ENCODE measurements around the gene BACH2. TPM values are rescaled to one million over a fixed set of nuclear protein-coding genes. Genes with fewer than 3 reads are reported as not detected.

The BACH2 gene
- total RNA-seq, 1 experiment from 2014 or later, result 3.3 TPM

- H3K9me3 ChIP-seq (ENCODE audit: control insufficient read depth in 1 of 2, insufficient read depth in 1 of 2, low read depth in 1 of 2, low read length in 2 of 2), result no peaks in the 10 kb centered on the region
- DNase-seq (ENCODE audit: low read depth, low spot score) (no peak), ATAC-seq (no peak)
- H2AFZ ChIP-seq (ENCODE audit: low read depth, low read length, poor library complexity, severe bottlenecking), result no peak overlapping the region
- no peak overlapping the region for H3K4me3 ChIP-seq (replicated peaks in 1 of 2; ENCODE audit: low read depth in 1 of 2, low read length in 2 of 2)
- BruUV-seq (replicated peaks), result no TSS peak
- no peaks in the 10 kb centered on the region for H3K27me3 ChIP-seq (ENCODE audit: insufficient read depth, low read length)
- ChIA-PET CTCF (no interaction called here), POLR2A (no interaction called here), RAD21 (ENCODE audit: low non-redundant PET in 1 of 2, low total read pairs in 2 of 2, uncharacterized antibody in 2 of 2, unreplicated experiment in 2 of 2) (no interaction called here)
- no peak for TF ChIP-seq RAD21 (IDR thresholded peaks at IDR 0.05; ENCODE audit: low read depth)
- TF ChIP-seq YY1 (IDR thresholded peaks at IDR 0.05; ENCODE audit: extremely low read depth, insufficient replicate concordance, low read depth, low read length), result no peak
- no peak for TF ChIP-seq FOSL1 (IDR thresholded peaks at IDR 0.05; ENCODE audit: low read depth)
- no peak for TF ChIP-seq EZH2 (IDR thresholded peaks at IDR 0.05)
- no peak for TF ChIP-seq CTCF (IDR thresholded peaks at IDR 0.05 in 2 of 3, conservative IDR thresholded peaks at IDR 0.05 in 1 of 3; ENCODE audit: borderline replicate concordance in 1 of 3, insufficient read depth in 1 of 3, low read depth in 2 of 3, low read length in 2 of 3)
- TF ChIP-seq, protein P1, sequence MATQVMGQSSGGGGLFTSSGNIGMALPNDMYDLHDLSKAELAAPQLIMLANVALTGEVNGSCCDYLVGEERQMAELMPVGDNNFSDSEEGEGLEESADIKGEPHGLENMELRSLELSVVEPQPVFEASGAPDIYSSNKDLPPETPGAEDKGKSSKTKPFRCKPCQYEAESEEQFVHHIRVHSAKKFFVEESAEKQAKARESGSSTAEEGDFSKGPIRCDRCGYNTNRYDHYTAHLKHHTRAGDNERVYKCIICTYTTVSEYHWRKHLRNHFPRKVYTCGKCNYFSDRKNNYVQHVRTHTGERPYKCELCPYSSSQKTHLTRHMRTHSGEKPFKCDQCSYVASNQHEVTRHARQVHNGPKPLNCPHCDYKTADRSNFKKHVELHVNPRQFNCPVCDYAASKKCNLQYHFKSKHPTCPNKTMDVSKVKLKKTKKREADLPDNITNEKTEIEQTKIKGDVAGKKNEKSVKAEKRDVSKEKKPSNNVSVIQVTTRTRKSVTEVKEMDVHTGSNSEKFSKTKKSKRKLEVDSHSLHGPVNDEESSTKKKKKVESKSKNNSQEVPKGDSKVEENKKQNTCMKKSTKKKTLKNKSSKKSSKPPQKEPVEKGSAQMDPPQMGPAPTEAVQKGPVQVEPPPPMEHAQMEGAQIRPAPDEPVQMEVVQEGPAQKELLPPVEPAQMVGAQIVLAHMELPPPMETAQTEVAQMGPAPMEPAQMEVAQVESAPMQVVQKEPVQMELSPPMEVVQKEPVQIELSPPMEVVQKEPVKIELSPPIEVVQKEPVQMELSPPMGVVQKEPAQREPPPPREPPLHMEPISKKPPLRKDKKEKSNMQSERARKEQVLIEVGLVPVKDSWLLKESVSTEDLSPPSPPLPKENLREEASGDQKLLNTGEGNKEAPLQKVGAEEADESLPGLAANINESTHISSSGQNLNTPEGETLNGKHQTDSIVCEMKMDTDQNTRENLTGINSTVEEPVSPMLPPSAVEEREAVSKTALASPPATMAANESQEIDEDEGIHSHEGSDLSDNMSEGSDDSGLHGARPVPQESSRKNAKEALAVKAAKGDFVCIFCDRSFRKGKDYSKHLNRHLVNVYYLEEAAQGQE (IDR thresholded peaks at IDR 0.05; ENCODE audit: low read depth), result no peak
- TF ChIP-seq MAX (IDR thresholded peaks at IDR 0.05), result no peak
- TF ChIP-seq ATF3 (IDR thresholded peaks at IDR 0.05), result no peak
- no peak for TF ChIP-seq ZBTB33 (IDR thresholded peaks at IDR 0.05; ENCODE audit: extremely low read depth, insufficient replicate concordance, low read length)
- no peak for TF ChIP-seq TCF7L2 (IDR thresholded peaks at IDR 0.05; ENCODE audit: borderline replicate concordance, extremely low read depth, insufficient read depth, insufficient read length)
- TF ChIP-seq EGR1 (IDR thresholded peaks at IDR 0.05; ENCODE audit: low read depth), result no peak
- TF ChIP-seq JUND (IDR thresholded peaks at IDR 0.05), result no peak
- TF ChIP-seq ELF1 (IDR thresholded peaks at IDR 0.05; ENCODE audit: borderline replicate concordance, low read depth), result no peak
- no peak for TF ChIP-seq CEBPB (IDR thresholded peaks at IDR 0.05; ENCODE audit: low read depth)
- no peak for TF ChIP-seq SP1 (IDR thresholded peaks at IDR 0.05; ENCODE audit: low read depth)
- TF ChIP-seq CBX3 (IDR thresholded peaks at IDR 0.05; ENCODE audit: low read depth), result no peak
- no peak for TF ChIP-seq ZNF274 (IDR thresholded peaks at IDR 0.05; ENCODE audit: low read depth, low read length)
- TF ChIP-seq ZFX (IDR thresholded peaks at IDR 0.05), result no peak
- no peak for TF ChIP-seq POLR2AphosphoS5 (IDR thresholded peaks at IDR 0.05; ENCODE audit: low read depth, low read length)
- no peak for TF ChIP-seq SIN3A (IDR thresholded peaks at IDR 0.05; ENCODE audit: low read depth)
- H3K4me2 ChIP-seq (ENCODE audit: low read length), result no peak overlapping the region
- no peaks in the 10 kb centered on the region for H4K20me1 ChIP-seq (ENCODE audit: insufficient read depth)
- intact Hi-C loops (cut with micrococcal nuclease), result no loop called here
- no peaks in the 10 kb centered on the region for H3K79me2 ChIP-seq (ENCODE audit: insufficient read depth, low read length)
- H3K9ac ChIP-seq (ENCODE audit: low read length), result no peak overlapping the region
- 0 out of 4 replicates have a peak, but pooled peaks cover 0 to under 1% of the 10 kb centered on the region in 2 experiments for H3K4me1 ChIP-seq (ENCODE audit: control insufficient read depth in 1 of 2, insufficient read depth in 2 of 2, low read length in 2 of 2)
- no peaks in the 10 kb centered on the region for H3K36me3 ChIP-seq (ENCODE audit: control insufficient read depth in 1 of 2, insufficient read depth in 2 of 2, low read length in 2 of 2)
- H3K9me2 ChIP-seq (ENCODE audit: insufficient read depth), result no peaks in the 10 kb centered on the region
- no peak overlapping the region for H3K27ac ChIP-seq (ENCODE audit: low read depth, low read length)
These were observed 87.1 kb downstream of the BACH2 start for GRCh38 chr6:90209527-90209926.

Measured in HCT116 (cell line).